Naive thymus-derived CD8-positive, alpha-beta T cell (primary cell): ENCODE results near the gene SPCS3. TPM values are rescaled to one million over a fixed set of nuclear protein-coding genes. Genes with fewer than 3 reads are reported as not detected.
A peak's percentile ranks its signal among the peaks of the same experiment; 100 is the strongest.
"Not testable (repeated sequence)": the region's sequence is repeated elsewhere in the genome, so short reads cannot be mapped to it uniquely, and the experiment has no call there.

Source experiments
- ATAC-seq, 2 donors: fragments of 150-1000 bp; cut with Tn5 transposase in 1 of 2; sonication (Bioruptor Pico), chemical (Tn5 transposase) in 1 of 2; 1 replicate in 1 of 2; 2 replicates in 1 of 2; pipeline ENCODE4 v1.10.0; 2021; ENCODE audit warnings: mild to moderate bottlenecking in 2 of 2, moderate library complexity in 2 of 2
- POLR2A ChIA-PET: fragments of 350-600 bp; sonication (Branson Sonifier 250); formaldehyde crosslinking; loops from one replicate; lab custom pipeline; 2021; ENCODE audit warnings: antibody characterized with exemption; lab: Charles Lee
- DNase-seq, 10 donors: peaks; one replicate each; pipeline versions ENCODE4 v3.0.0 to v3.0.0-alpha.2; 2020 to 2022
- H3K27ac Mint-ChIP-seq, 10 donors: one replicate each; pipeline ENCODE4 v1.8.0; 2020 to 2022; ENCODE audit warnings: mild to moderate bottlenecking in 10 of 10, mixed read lengths in 10 of 10, moderate library complexity in 4 of 10, inconsistent platforms in 1 of 10
- H3K27me3 Mint-ChIP-seq, 5 donors: one replicate each; pipeline ENCODE4 v1.8.0; 2021 to 2022; ENCODE audit warnings: mixed read lengths in 5 of 5
- H3K36me3 Mint-ChIP-seq, 3 donors: one replicate each; pipeline ENCODE4 v1.8.0; 2020 to 2022; ENCODE audit warnings: mixed read lengths in 3 of 3, mild to moderate bottlenecking in 2 of 3, inconsistent platforms in 1 of 3
- H3K4me1 Mint-ChIP-seq, 4 donors: one replicate each; pipeline ENCODE4 v1.8.0; 2021 to 2022; ENCODE audit warnings: mixed read lengths in 4 of 4
- H3K4me3 Mint-ChIP-seq, 10 donors: one replicate each; pipeline ENCODE4 v1.8.0; 2020 to 2022; ENCODE audit warnings: mild to moderate bottlenecking in 10 of 10, mixed read lengths in 10 of 10, moderate library complexity in 6 of 10, inconsistent platforms in 1 of 10
- H3K9me3 Mint-ChIP-seq, 9 donors: one replicate each; pipeline ENCODE4 v1.8.0; 2020 to 2022; ENCODE audit warnings: mixed read lengths in 9 of 9, mild to moderate bottlenecking in 3 of 9, inconsistent platforms in 1 of 9, moderate library complexity in 1 of 9
- polyA plus RNA-seq, 3 donors: library from polyadenylated mRNA; unstranded; fragments of 300-500 nt; fragmentation: Illumina TruSeq; gene quantifications; one replicate each; pipeline ENCODE4 v1.2.3, GENCODE V29; 2021
- total RNA-seq, 8 experiments: library from RNA in 2 of 8; stranded (reverse) in 2 of 8; gene quantifications; one replicate each; pipeline ENCODE4 v1.2.3 and lab custom pipeline; 2021 to 2026

Gene SPCS3
- total RNA-seq, result 100 to 1,000 TPM; 151 to 155 TPM
- polyA plus RNA-seq, result 10 to 100 TPM; 33.7 to 64.4 (median 43.6) TPM
- 126 to 349 (median 284) reads per million in 6 experiments for total RNA-seq (lab: John Stamatoyannopoulos, UW)

- Mint-ChIP-seq H3K36me3 (peaks cover 0 to 17% (median 0%) of the 10 kb centered on the region in 3 donors), H3K9me3 (no peaks in the 10 kb centered on the region), H3K27me3 (no peaks in the 10 kb centered on the region), H3K27ac (peak within 1 kb of the TSS; percentile 92 to 97 (median 95)), H3K4me3 (peak within 1 kb of the TSS; percentile 86 to 98 (median 96)), H3K4me1 (peaks cover 17 to 57% (median 48%) of the 10 kb centered on the region in 4 donors)
- DNase-seq (peak; percentile 90 to 97 (median 95)), ATAC-seq (peak; percentile 85 to 88)
- POLR2A ChIA-PET, result interaction anchor here (1.1 to 1.5 kb wide), 2 partner anchors 124 to 125 kb away, joined by 4 to 6 read pairs; partner anchors contain the start of gene SPATA4
These were observed at the start of gene SPCS3 for GRCh38 chr4:176319704-176320339. Gene SPCS3 (plus strand): TSS chr4:176319966. CDS start chr4:176320077, 111 bp downstream.

DNA sequence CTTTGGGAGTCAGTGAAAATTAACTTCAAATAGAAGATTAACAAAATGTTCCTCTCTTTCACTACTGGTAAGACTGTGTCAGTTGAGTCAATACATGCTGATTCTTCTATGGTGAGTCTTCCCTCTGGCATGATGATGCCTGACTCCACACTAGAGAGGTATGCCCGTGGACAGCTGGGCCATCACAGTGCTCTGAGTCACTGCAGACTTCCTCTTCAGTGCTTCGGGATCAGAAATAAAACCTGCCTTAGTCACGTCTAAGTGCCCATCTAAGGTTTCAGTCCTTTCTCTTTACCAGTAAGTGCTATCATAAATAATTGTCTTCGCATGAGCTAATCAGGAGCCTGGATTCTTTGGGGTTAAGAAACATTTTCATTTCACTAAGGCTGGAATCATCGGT is 49.1 kb upstream of the SPCS3 start:
- Mint-ChIP-seq H3K27me3 (peaks cover 0 to 8% (median 5%) of the 10 kb centered on the region in 5 donors), H3K4me3 (no peak overlapping the region), H3K4me1 (no peaks in the 10 kb centered on the region), H3K9me3 (no peaks in the 10 kb centered on the region), H3K36me3 (no peaks in the 10 kb centered on the region), H3K27ac (no peak overlapping the region)
- DNase-seq (no peak), ATAC-seq (no peak)
- POLR2A ChIA-PET, result no interaction called here

GRCh38 chr4:176271749-176272148 is 48.0 kb upstream of the SPCS3 start:
- Mint-ChIP-seq H3K36me3 (no peaks in the 10 kb centered on the region), H3K4me1 (no peaks in the 10 kb centered on the region), H3K4me3 (no peak overlapping the region), H3K27ac (no peak overlapping the region), H3K9me3 (no peaks in the 10 kb centered on the region), H3K27me3 (peaks cover 0 to 14% (median 8%) of the 10 kb centered on the region in 5 donors)
- POLR2A ChIA-PET, result no interaction called here
- no peak for ATAC-seq
- DNase-seq, result no peak

GRCh38 chr4:176272799-176273198 is 47.0 kb upstream of the SPCS3 start:
- H3K4me3 Mint-ChIP-seq, result no peak overlapping the region
- no peaks in the 10 kb centered on the region for H3K9me3 Mint-ChIP-seq
- peaks cover 0 to 25% (median 12%) of the 10 kb centered on the region in 5 donors for H3K27me3 Mint-ChIP-seq
- H3K4me1 Mint-ChIP-seq, result no peaks in the 10 kb centered on the region
- ATAC-seq, result no peak
- H3K27ac Mint-ChIP-seq, result no peak overlapping the region
- no peak for DNase-seq
- no peaks in the 10 kb centered on the region for H3K36me3 Mint-ChIP-seq
- POLR2A ChIA-PET, result no interaction called here

DNA sequence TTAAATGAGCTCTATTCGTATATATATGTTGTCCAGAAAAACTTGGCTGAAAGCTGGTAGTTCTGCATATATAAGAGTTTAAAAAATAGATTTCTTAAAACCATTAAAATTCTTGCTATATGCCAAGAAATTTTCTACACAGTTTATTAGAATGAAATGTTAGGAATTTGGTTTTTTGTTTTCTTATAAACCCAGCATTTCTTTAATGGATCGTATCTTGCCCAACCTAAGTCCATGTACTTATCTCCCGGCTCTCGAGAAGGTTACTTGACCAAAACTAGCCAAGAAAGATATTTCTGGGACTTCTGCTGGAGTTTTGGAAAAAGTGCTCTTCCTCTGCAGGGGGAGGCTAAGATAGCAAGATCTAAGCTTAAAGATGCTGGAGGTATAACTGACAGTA is 46.0 kb upstream of the SPCS3 start:
- no peak overlapping the region for H3K27ac Mint-ChIP-seq
- peaks cover 0 to 26% (median 13%) of the 10 kb centered on the region in 5 donors for H3K27me3 Mint-ChIP-seq
- H3K36me3 Mint-ChIP-seq, result no peaks in the 10 kb centered on the region
- no peak for DNase-seq
- no peak for ATAC-seq
- no peaks in the 10 kb centered on the region for H3K9me3 Mint-ChIP-seq
- no peak overlapping the region for H3K4me3 Mint-ChIP-seq
- no peaks in the 10 kb centered on the region for H3K4me1 Mint-ChIP-seq
- POLR2A ChIA-PET, result no interaction called here

GRCh38 chr4:176274441-176274840 is 45.3 kb upstream of the SPCS3 start:
- H3K4me1 Mint-ChIP-seq, result no peaks in the 10 kb centered on the region
- no peak overlapping the region for H3K27ac Mint-ChIP-seq
- POLR2A ChIA-PET, result interaction anchor here (0.7 kb wide), 1 partner anchor 733 kb away, joined by 4 read pairs; no protein-coding TSS in a partner anchor
- DNase-seq (no peak), ATAC-seq (no peak)
- no peak overlapping the region for H3K4me3 Mint-ChIP-seq
- H3K27me3 Mint-ChIP-seq, result peaks cover under 1 to 26% (median 15%) of the 10 kb centered on the region in 5 donors
- H3K36me3 Mint-ChIP-seq, result no peaks in the 10 kb centered on the region
- no peaks in the 10 kb centered on the region for H3K9me3 Mint-ChIP-seq

DNA sequence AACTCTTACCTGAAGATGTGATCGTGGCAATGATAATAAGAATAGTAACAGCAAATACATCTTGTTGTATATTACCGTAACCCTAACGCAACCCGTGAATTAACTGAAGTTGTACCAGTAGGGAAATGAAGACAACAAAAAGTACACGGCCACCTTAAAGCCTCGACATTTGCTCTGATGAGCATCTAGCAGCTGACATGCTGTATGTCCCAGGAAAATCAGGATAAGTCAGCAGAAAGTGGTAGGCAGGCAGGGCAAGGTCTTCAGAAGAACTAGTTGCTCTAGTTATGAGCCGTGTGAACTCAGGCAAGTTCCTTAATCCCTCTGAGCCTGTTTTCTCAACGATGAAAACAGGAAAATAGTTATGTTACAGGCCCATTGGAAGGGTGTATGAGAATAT is 43.1 kb upstream of the SPCS3 start:
- POLR2A ChIA-PET, result no interaction called here
- no peak for DNase-seq
- Mint-ChIP-seq H3K4me1 (no peaks in the 10 kb centered on the region), H3K4me3 (no peak overlapping the region), H3K36me3 (peaks cover 0 to 8% (median 0%) of the 10 kb centered on the region in 3 donors), H3K27ac (peak overlapping the region in 1 of 10 donors; percentile 51), H3K9me3 (peaks cover 0 to 7% (median 2%) of the 10 kb centered on the region in 9 donors), H3K27me3 (peaks cover 8 to 26% (median 20%) of the 10 kb centered on the region in 5 donors)
- ATAC-seq, result no peak

- Mint-ChIP-seq H3K4me1 (no peaks in the 10 kb centered on the region), H3K4me3 (no peak overlapping the region), H3K9me3 (peaks cover 0 to 7% (median 2%) of the 10 kb centered on the region in 9 donors), H3K27ac (no peak overlapping the region), H3K27me3 (peaks cover 8 to 26% (median 19%) of the 10 kb centered on the region in 5 donors), H3K36me3 (peaks cover 0 to 8% (median 0%) of the 10 kb centered on the region in 3 donors)
- DNase-seq, result peak in 1 of 10 donors; percentile 4
- ATAC-seq, result peak; percentile 42 to 50
- POLR2A ChIA-PET, result no interaction called here
These were observed 42.4 kb upstream of the SPCS3 start for GRCh38 chr4:176277162-176277904.

DNA sequence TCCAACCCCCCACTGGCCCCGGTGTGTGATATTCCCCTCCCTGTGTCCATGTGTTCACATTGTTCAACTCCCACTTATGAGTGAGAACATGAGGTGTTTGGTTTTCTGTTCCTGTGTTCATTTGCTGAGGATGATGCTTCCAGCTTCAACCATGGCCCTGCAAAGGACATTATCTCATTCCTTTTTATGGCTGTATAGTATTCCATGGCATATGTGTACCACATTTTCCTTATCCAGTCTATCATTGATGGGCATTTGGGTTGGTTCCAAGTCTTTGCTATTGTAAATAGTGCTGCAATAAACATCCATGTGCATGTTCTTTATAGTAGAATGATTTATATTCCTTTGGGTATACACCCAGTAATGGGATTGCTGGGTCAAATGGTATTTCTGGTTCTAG is 40.2 kb upstream of the SPCS3 start:
- H3K27ac Mint-ChIP-seq, ATAC-seq, H3K4me1 Mint-ChIP-seq, H3K9me3 Mint-ChIP-seq, POLR2A ChIA-PET, H3K36me3 Mint-ChIP-seq, DNase-seq, H3K4me3 Mint-ChIP-seq: not testable (repeated sequence)
- H3K27me3 Mint-ChIP-seq, result peaks cover 9 to 28% (median 14%) of the 10 kb centered on the region in 5 donors

GRCh38 chr4:176286728-176287127 is 33.0 kb upstream of the SPCS3 start:
- no peak for ATAC-seq
- no peaks in the 10 kb centered on the region for H3K36me3 Mint-ChIP-seq
- H3K4me3 Mint-ChIP-seq, result no peak overlapping the region
- POLR2A ChIA-PET, result no interaction called here
- no peaks in the 10 kb centered on the region for H3K4me1 Mint-ChIP-seq
- DNase-seq, result no peak
- peaks cover 0 to 4% (median 0%) of the 10 kb centered on the region in 9 donors for H3K9me3 Mint-ChIP-seq
- H3K27me3 Mint-ChIP-seq, result peaks cover 0 to 4% (median 3%) of the 10 kb centered on the region in 5 donors
- no peak overlapping the region for H3K27ac Mint-ChIP-seq

GRCh38 chr4:176287546-176287945 is 32.2 kb upstream of the SPCS3 start:
- no peak for ATAC-seq
- H3K4me3 Mint-ChIP-seq, result no peak overlapping the region
- no peak for DNase-seq
- no peaks in the 10 kb centered on the region for H3K36me3 Mint-ChIP-seq
- peaks cover 0 to 4% (median 0%) of the 10 kb centered on the region in 9 donors for H3K9me3 Mint-ChIP-seq
- H3K27me3 Mint-ChIP-seq, result peaks cover 0 to 4% (median 2%) of the 10 kb centered on the region in 5 donors
- no peak overlapping the region for H3K27ac Mint-ChIP-seq
- H3K4me1 Mint-ChIP-seq, result no peaks in the 10 kb centered on the region
- POLR2A ChIA-PET, result no interaction called here

DNA sequence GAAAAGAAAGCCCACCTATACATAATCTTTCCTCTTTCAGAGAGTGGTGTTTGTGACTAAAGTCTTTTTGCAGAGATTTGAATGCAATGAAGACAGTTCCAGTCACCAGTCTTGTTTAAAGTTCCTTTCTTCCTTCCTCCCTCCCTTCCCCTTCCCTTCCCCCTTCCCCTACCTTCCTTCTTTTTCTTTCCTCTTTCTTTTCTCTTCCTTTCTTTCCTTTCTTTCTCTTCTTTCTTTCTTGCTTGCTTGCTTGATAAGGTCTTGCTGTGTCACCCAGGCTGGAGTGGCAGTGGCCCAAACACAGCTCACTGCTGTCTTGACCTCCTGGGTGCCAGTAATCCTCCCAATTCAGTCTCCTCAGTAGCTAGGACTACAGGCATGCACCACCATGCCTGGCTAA is 31.7 kb upstream of the SPCS3 start:
- peaks cover 0 to 4% (median 0%) of the 10 kb centered on the region in 5 donors for H3K27me3 Mint-ChIP-seq
- no peaks in the 10 kb centered on the region for H3K4me1 Mint-ChIP-seq
- POLR2A ChIA-PET, result no interaction called here
- ATAC-seq (no peak), DNase-seq (no peak)
- peaks cover 0 to 4% (median 0%) of the 10 kb centered on the region in 9 donors for H3K9me3 Mint-ChIP-seq
- no peaks in the 10 kb centered on the region for H3K36me3 Mint-ChIP-seq
- H3K4me3 Mint-ChIP-seq, result no peak overlapping the region
- no peak overlapping the region for H3K27ac Mint-ChIP-seq

- ATAC-seq (no peak), DNase-seq (no peak)
- H3K36me3 Mint-ChIP-seq, result no peaks in the 10 kb centered on the region
- peaks cover 0 to 4% (median 0%) of the 10 kb centered on the region in 5 donors for H3K27me3 Mint-ChIP-seq
- POLR2A ChIA-PET, result no interaction called here
- no peaks in the 10 kb centered on the region for H3K9me3 Mint-ChIP-seq
- H3K4me1 Mint-ChIP-seq, result no peaks in the 10 kb centered on the region
- no peak overlapping the region for H3K27ac Mint-ChIP-seq
- H3K4me3 Mint-ChIP-seq, result no peak overlapping the region
These were observed 30.2 kb upstream of the SPCS3 start for GRCh38 chr4:176289561-176289960.
